Osteoblast (primary cell): Measurements from ENCODE around the gene ITGB3BP. TPM values are rescaled to one million over a fixed set of nuclear protein-coding genes. Genes with fewer than 3 reads are reported as not detected.
"Not testable (repeated sequence)": the region's sequence is repeated elsewhere in the genome, so short reads cannot be mapped to it uniquely, and the experiment has no call there.

ENCODE experiments used
- DNase-seq: peaks from one replicate; pipeline ENCODE4 v3.0.0; 2011; ENCODE audit warnings: low spot score, mixed read lengths; ENCODE audit not compliant: insufficient read length; ENCODE audit errors: missing footprints
- H2AFZ ChIP-seq: 2 replicates; pipeline ENCODE4 v1.6.0; 2011; ENCODE audit warnings: mild to moderate bottlenecking, low read length
- H3K27ac ChIP-seq: 2 replicates; pipeline ENCODE4 v1.5.1; 2011; ENCODE audit warnings: mild to moderate bottlenecking, low read depth, low read length, moderate library complexity
- H3K27me3 ChIP-seq: 2 replicates; pipeline ENCODE4 v1.6.0; 2012; ENCODE audit warnings: mild to moderate bottlenecking, control low read depth, inconsistent platforms, low read length, moderate library complexity; ENCODE audit not compliant: insufficient read depth
- H3K36me3 ChIP-seq: 2 replicates; pipeline ENCODE4 v1.5.1; 2011; ENCODE audit warnings: mild to moderate bottlenecking, low read length, control low read depth, moderate library complexity; ENCODE audit not compliant: insufficient read depth
- H3K4me1 ChIP-seq: 2 replicates; pipeline ENCODE4 v1.5.1; 2011; ENCODE audit warnings: mild to moderate bottlenecking, low read length, control low read depth, moderate library complexity; ENCODE audit not compliant: insufficient read depth
- H3K4me2 ChIP-seq: 2 replicates; pipeline ENCODE4 v1.6.0; 2011; ENCODE audit warnings: mild to moderate bottlenecking, low read length; ENCODE audit not compliant: insufficient read depth
- H3K4me3 ChIP-seq: fragments of 200-600 bp; sonication (generic); 3 replicates; pipeline ENCODE4 v1.5.1; 2012; ENCODE audit warnings: mild to moderate bottlenecking, low read length, inconsistent platforms; ENCODE audit not compliant: insufficient read depth
- H3K79me2 ChIP-seq: 2 replicates; pipeline ENCODE4 v1.6.0; 2012; ENCODE audit warnings: mild to moderate bottlenecking, low read length, control low read depth, inconsistent platforms; ENCODE audit not compliant: insufficient read depth
- H3K9me3 ChIP-seq: 2 replicates; pipeline ENCODE4 v1.5.1; 2011; ENCODE audit warnings: low read depth, low read length, control low read depth
- H4K20me1 ChIP-seq: 2 replicates; pipeline ENCODE4 v1.6.0; 2012; ENCODE audit warnings: mild to moderate bottlenecking, low read length, control low read depth; ENCODE audit not compliant: insufficient read depth
- CTCF ChIP-seq: IDR thresholded peaks from 2 replicates; pipeline ENCODE4 v1.5.1; 2011; ENCODE audit warnings: mild to moderate bottlenecking, low read depth, low read length, moderate library complexity; ENCODE audit errors: extremely low read depth
- total RNA-seq: library from RNA; depleted of rRNA; stranded (reverse); fragments of >200 nt; gene quantifications from 2 replicates; pipeline ENCODE4 v1.2.3, GENCODE V29; 2012

ITGB3BP gene
- total RNA-seq, 1 donor: 10.5 TPM

DNA sequence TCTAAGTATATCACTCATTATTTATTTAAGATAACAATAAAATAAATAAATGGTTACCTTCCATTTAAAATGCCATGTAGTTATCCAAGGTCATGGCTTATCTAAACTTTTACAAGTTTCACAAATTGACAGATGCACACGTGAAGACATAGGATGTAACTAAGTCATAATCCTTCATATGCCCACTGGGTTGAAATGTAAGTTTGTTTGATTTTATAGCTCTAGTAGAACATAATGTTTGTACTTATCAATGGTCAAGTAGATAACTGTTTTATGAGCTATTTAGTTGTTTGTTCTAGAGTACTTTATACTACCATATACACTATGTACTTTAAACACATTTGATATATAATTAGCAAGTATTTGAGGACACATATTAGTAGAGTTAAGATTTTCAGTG, 43.0 kb downstream of the ITGB3BP start:
- no peak for TF ChIP-seq CTCF
- Histone ChIP-seq H3K4me3 (no peak overlapping the region), H3K79me2 (no peaks in the 10 kb centered on the region), H2AFZ (no peak overlapping the region), H3K27me3 (no peaks in the 10 kb centered on the region), H3K9me3 (no peaks in the 10 kb centered on the region), H3K27ac (no peak overlapping the region), H3K4me2 (no peak overlapping the region), H3K36me3 (no peaks in the 10 kb centered on the region), H3K4me1 (peaks cover 2% of the 10 kb centered on the region), H4K20me1 (no peaks in the 10 kb centered on the region)
- DNase-seq: no peak

DNA sequence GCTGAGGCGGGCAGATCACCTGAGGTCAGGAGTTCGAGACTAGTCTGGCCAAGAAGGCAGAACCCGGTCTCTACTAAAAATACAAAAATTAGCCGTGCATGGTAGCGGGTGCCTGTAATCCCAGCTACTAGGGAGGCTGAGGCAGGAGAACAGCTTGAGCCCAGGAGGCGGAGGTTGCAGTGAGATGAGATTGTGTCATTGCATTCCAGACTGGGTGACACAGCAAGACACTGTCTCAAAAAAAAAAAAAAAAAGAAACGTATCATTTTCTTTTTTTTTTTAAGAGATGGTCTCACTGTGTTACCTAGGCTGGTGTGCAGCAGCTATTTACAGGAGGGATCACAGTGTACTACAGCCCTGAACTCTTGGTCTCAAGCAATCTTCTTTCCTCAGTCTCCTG, 47.3 kb downstream of the ITGB3BP start:
- no peak for DNase-seq
- Histone ChIP-seq H3K4me1 (peaks cover 2% of the 10 kb centered on the region), H3K27ac (no peak overlapping the region), H2AFZ (no peak overlapping the region), H4K20me1 (no peaks in the 10 kb centered on the region), H3K36me3 (no peaks in the 10 kb centered on the region), H3K79me2 (no peaks in the 10 kb centered on the region), H3K9me3 (no peaks in the 10 kb centered on the region), H3K4me2 (no peak overlapping the region), H3K27me3 (no peaks in the 10 kb centered on the region), H3K4me3 (no peak overlapping the region)
- no peak for TF ChIP-seq CTCF

DNA sequence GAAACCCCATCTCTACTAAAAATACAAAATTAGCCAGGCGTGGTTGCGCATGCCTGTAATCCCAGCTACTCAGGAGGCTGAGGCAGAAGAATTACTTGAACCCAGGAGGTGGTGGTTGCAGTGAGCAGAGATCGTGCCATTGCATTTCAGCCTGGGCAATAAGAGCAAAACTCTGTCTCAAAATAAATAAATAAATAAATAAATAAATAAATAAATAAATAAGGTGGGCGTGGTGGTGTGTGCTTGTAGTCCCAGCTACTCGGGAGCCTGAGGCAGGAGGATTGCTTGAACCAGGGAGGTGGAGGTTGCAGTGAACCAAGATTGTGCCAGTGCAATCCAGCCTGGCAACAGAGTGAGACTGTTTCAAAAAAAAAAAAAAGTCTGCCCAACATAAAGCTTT, 54.3 kb downstream of the ITGB3BP start:
- H3K27ac ChIP-seq, H3K4me2 ChIP-seq, H3K79me2 ChIP-seq, H3K4me1 ChIP-seq, H4K20me1 ChIP-seq, H3K9me3 ChIP-seq, H2AFZ ChIP-seq, DNase-seq, H3K4me3 ChIP-seq, H3K27me3 ChIP-seq, H3K36me3 ChIP-seq: not testable (repeated sequence)

GRCh38 chr1:63466759-63467158, 56.3 kb downstream of the ITGB3BP start:
- Histone ChIP-seq H3K79me2 (no peaks in the 10 kb centered on the region), H3K4me2 (no peak overlapping the region), H3K9me3 (peaks cover under 1% of the 10 kb centered on the region), H4K20me1 (no peaks in the 10 kb centered on the region), H3K4me1 (no peaks in the 10 kb centered on the region), H3K27ac (no peak overlapping the region), H2AFZ (no peak overlapping the region), H3K4me3 (no peak overlapping the region), H3K36me3 (no peaks in the 10 kb centered on the region), H3K27me3 (no peaks in the 10 kb centered on the region)
- TF ChIP-seq CTCF: peak; percentile 7
- no peak for DNase-seq
